Endothelial cell of umbilical vein (primary cell): ENCODE data around the gene TNS4. TPM values are rescaled to one million over a fixed set of nuclear protein-coding genes. Genes with fewer than 3 reads are reported as not detected.

Source experiments
- BruUV-seq: library from RNA; stranded (reverse); fragments of 400-500 nt; replicated peaks from 2 replicates; lab custom pipeline; 2021; lab: Mats Ljungman, UMichigan
- CTCF ChIA-PET: fragments of 300-600, 350-600 bp; sonication (Branson Sonifier 250); formaldehyde crosslinking; loops from one replicate; lab custom pipeline; 2021; ENCODE audit warnings: antibody characterized with exemption, inconsistent platforms; lab: Charles Lee
- POLR2A ChIA-PET: fragments of 300-600, 350-600 bp; sonication (Branson Sonifier 250); formaldehyde crosslinking; loops from one replicate; lab custom pipeline; 2021; ENCODE audit warnings: antibody characterized with exemption, inconsistent platforms; lab: Charles Lee
- DNase-seq: peaks from one replicate; pipeline ENCODE4 v3.0.0-alpha.2; 2011; ENCODE audit warnings: low read depth, low spot score
- FAIRE-seq: peaks from 2 replicates; lab custom pipeline; 2011; peaks lifted over from hg19 to GRCh38; lab: Jason Lieb, UNC
- H2AFZ ChIP-seq: 2 replicates; pipeline ENCODE4 v1.6.0; 2012; ENCODE audit warnings: low read depth, low read length, control low read depth, inconsistent platforms
- H3K27ac ChIP-seq: 2 replicates; pipeline ENCODE4 v1.5.1; 2011; ENCODE audit warnings: low read depth, mild to moderate bottlenecking, control low read depth, low read length, moderate library complexity; ENCODE audit not compliant: insufficient read depth
- H3K27me3 ChIP-seq, 2 experiments: 2 replicates each; pipeline versions ENCODE4 v1.6.0 to v1.6.1; 2011; ENCODE audit warnings: low read length in 2 of 2, mixed read lengths in 1 of 2; ENCODE audit not compliant: control insufficient read depth in 2 of 2, insufficient read depth in 2 of 2
- H3K36me3 ChIP-seq, 2 experiments: 2 replicates in 1 of 2; 3 replicates in 1 of 2; pipeline ENCODE4 v1.5.1; 2011; ENCODE audit warnings: low read length in 2 of 2, mild to moderate bottlenecking in 1 of 2, moderate library complexity in 1 of 2; ENCODE audit not compliant: control insufficient read depth in 2 of 2, insufficient read depth in 2 of 2; ENCODE audit errors: extremely low read depth in 1 of 2
- H3K4me1 ChIP-seq: 3 replicates; pipeline ENCODE4 v1.5.1; 2011; ENCODE audit warnings: mild to moderate bottlenecking, low read length; ENCODE audit not compliant: control insufficient read depth, insufficient read depth; ENCODE audit errors: extremely low read depth
- H3K4me2 ChIP-seq: 2 replicates; pipeline ENCODE4 v1.6.1; 2011; ENCODE audit warnings: low read length, control low read depth, mixed read lengths; ENCODE audit not compliant: insufficient read depth
- H3K4me3 ChIP-seq, 3 experiments: fragments of 200-600 bp in 1 of 3; sonication (generic), shearing (Covaris generic) in 1 of 3; replicated peaks in 1 of 3; 2 replicates each; pipeline ENCODE4 v1.5.1; 2011 to 2016; ENCODE audit warnings: control low read depth in 3 of 3, low read length in 3 of 3, mild to moderate bottlenecking in 2 of 3, inconsistent platforms in 1 of 3, low read depth in 1 of 3, moderate library complexity in 1 of 3; ENCODE audit not compliant: insufficient read depth in 1 of 3
- H3K79me2 ChIP-seq: 2 replicates; pipeline ENCODE4 v1.6.0; 2012; ENCODE audit warnings: low read length, inconsistent platforms; ENCODE audit not compliant: control insufficient read depth, insufficient read depth
- H3K9ac ChIP-seq: replicated peaks from 2 replicates; pipeline ENCODE3; 2011; ENCODE audit warnings: low read length, control low read depth; ENCODE audit not compliant: insufficient read depth; ENCODE audit errors: extremely low read depth
- H3K9me1 ChIP-seq: replicated peaks from 3 replicates; pipeline ENCODE4 v1.6.0; 2011; ENCODE audit warnings: mild to moderate bottlenecking, low read length; ENCODE audit not compliant: control insufficient read depth, insufficient read depth; ENCODE audit errors: extremely low read depth
- H3K9me3 ChIP-seq: replicated peaks from 2 replicates; pipeline ENCODE4 v1.5.1; 2012; ENCODE audit warnings: low read length, inconsistent platforms; ENCODE audit not compliant: control insufficient read depth, insufficient read depth
- H4K20me1 ChIP-seq: replicated peaks from 2 replicates; pipeline ENCODE3; 2011; ENCODE audit warnings: mild to moderate bottlenecking, low read length; ENCODE audit not compliant: control insufficient read depth, insufficient read depth; ENCODE audit errors: extremely low read depth
- CTCF ChIP-seq, 2 donors: IDR thresholded peaks; 1 replicate in 1 of 2; 2 replicates in 1 of 2; pipeline ENCODE4 v1.5.1; 2011; ENCODE audit warnings: low read length in 2 of 2, mild to moderate bottlenecking in 2 of 2, moderate library complexity in 2 of 2, control low read depth in 1 of 2, inconsistent platforms in 1 of 2, low read depth in 1 of 2; ENCODE audit not compliant: insufficient read depth in 1 of 2; ENCODE audit errors: extremely low read depth in 1 of 2
- EZH2 ChIP-seq: IDR thresholded peaks from 2 replicates; pipeline ENCODE4 v1.6.1; 2012; ENCODE audit warnings: borderline replicate concordance, low read depth, mild to moderate bottlenecking, moderate library complexity, low read length, inconsistent platforms; ENCODE audit not compliant: severe bottlenecking
- FOS ChIP-seq: IDR thresholded peaks from 2 replicates; pipeline ENCODE4 v1.6.1; 2011; ENCODE audit warnings: mild to moderate bottlenecking, low read length, moderate library complexity, borderline replicate concordance; ENCODE audit not compliant: insufficient read depth
- GATA2 ChIP-seq: IDR thresholded peaks from 2 replicates; pipeline ENCODE4 v1.7.0; 2011; ENCODE audit warnings: low read depth, mild to moderate bottlenecking, moderate library complexity, mixed read lengths, low read length; ENCODE audit not compliant: insufficient read length, insufficient read depth
- JUN ChIP-seq: IDR thresholded peaks from 2 replicates; pipeline ENCODE4 v1.6.1; 2011; ENCODE audit warnings: borderline replicate concordance, low read depth; ENCODE audit not compliant: insufficient read length, insufficient read depth
- MAX ChIP-seq: IDR thresholded peaks from 2 replicates; pipeline ENCODE4 v1.6.1; 2011; ENCODE audit not compliant: insufficient read depth, insufficient read length
- MYC ChIP-seq: IDR thresholded peaks from one replicate; pipeline ENCODE4 v1.6.1; 2011; ENCODE audit warnings: mild to moderate bottlenecking, low read depth, low read length
- POLR2A ChIP-seq: IDR thresholded peaks from 2 replicates; pipeline ENCODE4 v1.6.1; 2012; ENCODE audit warnings: low read depth, mild to moderate bottlenecking, control low read depth, low read length
- POLR2AphosphoS5 ChIP-seq: IDR thresholded peaks from 2 replicates; pipeline ENCODE4 v1.6.1; 2012; ENCODE audit warnings: low read depth, mild to moderate bottlenecking, control low read depth, low read length, moderate library complexity; ENCODE audit not compliant: insufficient read depth
- dilution Hi-C: fragments of 300-500 bp; cut with MboI; formaldehyde crosslinking; loops from one replicate; pipeline ENCODE4 v1.15.0; 2019; ENCODE audit warnings: low sequenced_read_pairs; ENCODE audit not compliant: extremely low pct_ligation_motif_present
- intact Hi-C: fragments of 100-400 bp; cut with micrococcal nuclease; formaldehyde crosslinking; loops from one replicate; pipeline ENCODE4 v1.10.0; 2022
- polyA plus RNA-seq, 4 experiments: library from polyadenylated mRNA; depleted of rRNA in 3 of 4; stranded (reverse) in 3 of 4; unstranded in 1 of 4; fragments of >200 nt; gene quantifications; 2 replicates each; pipeline versions ENCODE4 v1.2.1 to v1.2.3, GENCODE V29; 2011 to 2012; ENCODE audit warnings: missing spikeins in 1 of 4
- total RNA-seq: library from RNA; stranded (reverse); gene quantifications from 2 replicates; pipeline ENCODE4 v1.2.3, GENCODE V29; 2021

The TNS4 gene
- total and polyA plus RNA-seq, 2 donors (not counting 3 experiments of a cell fraction or from before 2014, with no cell fraction given): not detected

GRCh38 chr17:40493697-40494096, 7.7 kb downstream of the TNS4 start:
- intact Hi-C loops: no loop called here
- Histone ChIP-seq H3K4me3 (no peak overlapping the region), H3K79me2 (no peaks in the 10 kb centered on the region), H3K36me3 (no peaks in the 10 kb centered on the region), H4K20me1 (no peaks in the 10 kb centered on the region), H3K9me3 (no peaks in the 10 kb centered on the region), H3K4me2 (no peak overlapping the region), H3K9ac (no peak overlapping the region), H2AFZ (no peak overlapping the region), H3K27me3 (peaks cover 0 to 2% of the 10 kb centered on the region in 2 experiments), H3K9me1 (no peaks in the 10 kb centered on the region), H3K27ac (no peak overlapping the region), H3K4me1 (no peaks in the 10 kb centered on the region)
- TF ChIP-seq CTCF (IDR thresholded peaks at IDR 0.05; ENCODE audit: extremely low read depth in 1 of 2, insufficient read depth in 1 of 2, low read depth in 1 of 2, low read length in 2 of 2) (no peak), MYC (no peak), FOS (no peak), EZH2 (no peak), POLR2AphosphoS5 (no peak), GATA2 (no peak), JUN (no peak), POLR2A (no peak), MAX (no peak)
- FAIRE-seq (no peak), DNase-seq (no peak)
- dilution Hi-C loops: no loop called here
- ChIA-PET CTCF (interaction anchor here (1.6 to 4.4 kb wide), 2 partner anchors 17 to 40 kb away, joined by 5 to 28 read pairs; no protein-coding TSS in a partner anchor), POLR2A (no interaction called here)
- BruUV-seq: no TSS peak
